ENCODE measurements around the gene PRPF8. TPM values are rescaled to one million over a fixed set of nuclear protein-coding genes. Genes with fewer than 3 reads are reported as not detected.
"Not testable (repeated sequence)": the region's sequence is repeated elsewhere in the genome, so short reads cannot be mapped to it uniquely, and the experiment has no call there.

Gene PRPF8
- total RNA-seq, 1 donor from 2014 or later = 136 TPM

GRCh38 chr17:1693339-1693738 lies 8.7 kb upstream of the PRPF8 start:
- no peak overlapping the region for H3K4me3 ChIP-seq
- H3K27me3 ChIP-seq (ENCODE audit: low read depth) = no peaks in the 10 kb centered on the region
- H3K4me1 ChIP-seq = no peaks in the 10 kb centered on the region
- no peak overlapping the region for H3K27ac ChIP-seq (replicated peaks)
- DNase-seq = no peak
- H3K9me3 ChIP-seq (replicated peaks) = no peaks in the 10 kb centered on the region
- no peaks in the 10 kb centered on the region for H3K36me3 ChIP-seq
- no peak for TF ChIP-seq CTCF (IDR thresholded peaks at IDR 0.05; ENCODE audit: borderline replicate concordance)
- intact Hi-C loops (cut with micrococcal nuclease) = no loop called here

GRCh38 chr17:1690544-1691221 lies 6.0 kb upstream of the PRPF8 start:
- no peak for TF ChIP-seq CTCF (IDR thresholded peaks at IDR 0.05; ENCODE audit: borderline replicate concordance)

GRCh38 chr17:1688405-1688804 lies 3.7 kb upstream of the PRPF8 start:
- H3K4me3 ChIP-seq; H3K36me3 ChIP-seq; H3K27me3 ChIP-seq (ENCODE audit: low read depth); intact Hi-C loops (cut with micrococcal nuclease); H3K9me3 ChIP-seq (replicated peaks); H3K27ac ChIP-seq (replicated peaks); DNase-seq: not testable (repeated sequence)
- peaks cover 18% of the 10 kb centered on the region for H3K4me1 ChIP-seq

More at GRCh38 chr17:1690544-1691221, 6.0 kb upstream of the PRPF8 start:
- no peaks in the 10 kb centered on the region for H3K27me3 ChIP-seq (ENCODE audit: low read depth)
- no peak overlapping the region for H3K4me3 ChIP-seq
- H3K36me3 ChIP-seq = no peaks in the 10 kb centered on the region
- H3K27ac ChIP-seq (replicated peaks) = no peak overlapping the region
- intact Hi-C loops (cut with micrococcal nuclease) = no loop called here
- DNase-seq = no peak
- H3K9me3 ChIP-seq (replicated peaks) = no peaks in the 10 kb centered on the region
- H3K4me1 ChIP-seq = no peaks in the 10 kb centered on the region

- Histone ChIP-seq H3K27me3 (ENCODE audit: low read depth) (no peaks in the 10 kb centered on the region), H3K4me3 (no peak overlapping the region), H3K4me1 (peaks cover 35% of the 10 kb centered on the region), H3K36me3 (peaks cover 26% of the 10 kb centered on the region), H3K27ac (replicated peaks) (no peak overlapping the region), H3K9me3 (replicated peaks) (no peaks in the 10 kb centered on the region)
- no peak for TF ChIP-seq CTCF (IDR thresholded peaks at IDR 0.05; ENCODE audit: borderline replicate concordance)
- intact Hi-C loops (cut with micrococcal nuclease) = no loop called here
- DNase-seq = no peak
Observed at GRCh38 chr17:1686086-1686485, 1.4 kb upstream of the PRPF8 start.

GRCh38 chr17:1683459-1683858 lies 1.2 kb downstream of the PRPF8 start:
- TF ChIP-seq CTCF (IDR thresholded peaks at IDR 0.05; ENCODE audit: borderline replicate concordance) = no peak
- Histone ChIP-seq H3K27ac (replicated peaks) (peak overlapping the region; percentile 91), H3K4me1 (peaks cover 35% of the 10 kb centered on the region), H3K9me3 (replicated peaks) (no peaks in the 10 kb centered on the region), H3K4me3 (peak overlapping the region; percentile 83), H3K27me3 (ENCODE audit: low read depth) (no peaks in the 10 kb centered on the region), H3K36me3 (peaks cover 52% of the 10 kb centered on the region)
- intact Hi-C loops (cut with micrococcal nuclease) = no loop called here
- DNase-seq = no peak

- intact Hi-C loops (cut with micrococcal nuclease) = no loop called here
- no peaks in the 10 kb centered on the region for H3K9me3 ChIP-seq (replicated peaks)
- H3K27me3 ChIP-seq (ENCODE audit: low read depth) = no peaks in the 10 kb centered on the region
- H3K4me3 ChIP-seq = no peak overlapping the region
- H3K27ac ChIP-seq (replicated peaks) = no peak overlapping the region
- DNase-seq = no peak
- H3K4me1 ChIP-seq = peaks cover 2% of the 10 kb centered on the region
- no peak for TF ChIP-seq CTCF (IDR thresholded peaks at IDR 0.05; ENCODE audit: borderline replicate concordance)
- peaks cover 100% of the 10 kb centered on the region for H3K36me3 ChIP-seq
Observed at GRCh38 chr17:1676401-1676800, 8.3 kb downstream of the PRPF8 start.

Data from left ventricle myocardium inferior (tissue), 1 donor.